ENCODE results near the gene RYR2.

RYR2 gene

GRCh38 chr1:237638555-237638954, 596.6 kb downstream of the RYR2 start:
- Histone ChIP-seq H3K9ac (ENCODE audit: low read length in 2 of 2) (no peak overlapping the region), H3K27ac (ENCODE audit: low read length) (no peak overlapping the region), H3K4me3 (ENCODE audit: low read length in 2 of 2) (no peak overlapping the region)

GRCh38 chr1:237640011-237640671, 598.2 kb downstream of the RYR2 start:
- Histone ChIP-seq H3K27me3 (ENCODE audit: control insufficient read depth in 1 of 2, insufficient read depth in 2 of 2, low read length in 2 of 2) (no peaks in the 10 kb centered on the region), H3K9ac (ENCODE audit: low read length in 2 of 2) (no peak overlapping the region), H3K27ac (ENCODE audit: low read length) (no peak overlapping the region), H3K36me3 (ENCODE audit: control insufficient read depth in 2 of 2, insufficient read depth in 2 of 2, low read length in 2 of 2) (peaks cover 6 to 7% of the 10 kb centered on the region in 2 donors), H3K9me3 (ENCODE audit: control insufficient read depth in 2 of 2, low read length in 2 of 2) (no peaks in the 10 kb centered on the region), H3K4me3 (ENCODE audit: low read length in 2 of 2) (no peak overlapping the region), H3K4me1 (ENCODE audit: control insufficient read depth, insufficient read depth, low read length) (no peaks in the 10 kb centered on the region)

More at GRCh38 chr1:237638555-237638954, 596.6 kb downstream of the RYR2 start:
- Histone ChIP-seq H3K27me3 (ENCODE audit: control insufficient read depth in 1 of 2, insufficient read depth in 2 of 2, low read length in 2 of 2) (no peaks in the 10 kb centered on the region), H3K4me1 (ENCODE audit: control insufficient read depth, insufficient read depth, low read length) (no peaks in the 10 kb centered on the region), H3K36me3 (ENCODE audit: control insufficient read depth in 2 of 2, insufficient read depth in 2 of 2, low read length in 2 of 2) (peaks cover 6 to 8% of the 10 kb centered on the region in 2 donors), H3K9me3 (ENCODE audit: control insufficient read depth in 2 of 2, low read length in 2 of 2) (no peaks in the 10 kb centered on the region)

- Histone ChIP-seq H3K27me3 (ENCODE audit: control insufficient read depth in 1 of 2, insufficient read depth in 2 of 2, low read length in 2 of 2) (no peaks in the 10 kb centered on the region), H3K9me3 (ENCODE audit: control insufficient read depth in 2 of 2, low read length in 2 of 2) (no peaks in the 10 kb centered on the region), H3K4me1 (ENCODE audit: control insufficient read depth, insufficient read depth, low read length) (no peaks in the 10 kb centered on the region), H3K27ac (ENCODE audit: low read length) (no peak overlapping the region), H3K36me3 (ENCODE audit: control insufficient read depth in 2 of 2, insufficient read depth in 2 of 2, low read length in 2 of 2) (peaks cover 6 to 7% of the 10 kb centered on the region in 2 donors), H3K9ac (ENCODE audit: low read length in 2 of 2) (no peak overlapping the region), H3K4me3 (ENCODE audit: low read length in 2 of 2) (no peak overlapping the region)
These were observed 599.0 kb downstream of the RYR2 start for GRCh38 chr1:237640966-237641365.

GRCh38 chr1:237650809-237651208, 608.8 kb downstream of the RYR2 start:
- no peak overlapping the region for H3K9ac ChIP-seq (ENCODE audit: low read length in 2 of 2)
- no peaks in the 10 kb centered on the region for H3K27me3 ChIP-seq (ENCODE audit: control insufficient read depth in 1 of 2, insufficient read depth in 2 of 2, low read length in 2 of 2)
- no peak overlapping the region for H3K27ac ChIP-seq (ENCODE audit: low read length)
- H3K4me1 ChIP-seq (ENCODE audit: control insufficient read depth, insufficient read depth, low read length), result no peaks in the 10 kb centered on the region
- H3K9me3 ChIP-seq (ENCODE audit: control insufficient read depth in 2 of 2, low read length in 2 of 2), result no peaks in the 10 kb centered on the region
- H3K36me3 ChIP-seq (ENCODE audit: control insufficient read depth in 2 of 2, insufficient read depth in 2 of 2, low read length in 2 of 2), result peaks cover 0 to 2% of the 10 kb centered on the region in 2 donors
- H3K4me3 ChIP-seq (ENCODE audit: low read length in 2 of 2), result no peak overlapping the region

GRCh38 chr1:237655778-237656177, 613.8 kb downstream of the RYR2 start:
- Histone ChIP-seq H3K4me1 (ENCODE audit: control insufficient read depth, insufficient read depth, low read length) (no peaks in the 10 kb centered on the region), H3K27me3 (ENCODE audit: control insufficient read depth in 1 of 2, insufficient read depth in 2 of 2, low read length in 2 of 2) (no peaks in the 10 kb centered on the region), H3K9ac (ENCODE audit: low read length in 2 of 2) (no peak overlapping the region), H3K36me3 (ENCODE audit: control insufficient read depth in 2 of 2, insufficient read depth in 2 of 2, low read length in 2 of 2) (no peaks in the 10 kb centered on the region), H3K4me3 (ENCODE audit: low read length in 2 of 2) (no peak overlapping the region), H3K27ac (ENCODE audit: low read length) (no peak overlapping the region), H3K9me3 (ENCODE audit: control insufficient read depth in 2 of 2, low read length in 2 of 2) (no peaks in the 10 kb centered on the region)

- Histone ChIP-seq H3K36me3 (ENCODE audit: control insufficient read depth in 2 of 2, insufficient read depth in 2 of 2, low read length in 2 of 2) (peaks cover 0 to 2% of the 10 kb centered on the region in 2 donors), H3K27me3 (ENCODE audit: control insufficient read depth in 1 of 2, insufficient read depth in 2 of 2, low read length in 2 of 2) (no peaks in the 10 kb centered on the region), H3K9ac (ENCODE audit: low read length in 2 of 2) (no peak overlapping the region), H3K27ac (ENCODE audit: low read length) (no peak overlapping the region), H3K9me3 (ENCODE audit: control insufficient read depth in 2 of 2, low read length in 2 of 2) (no peaks in the 10 kb centered on the region), H3K4me3 (ENCODE audit: low read length in 2 of 2) (no peak overlapping the region), H3K4me1 (ENCODE audit: control insufficient read depth, insufficient read depth, low read length) (no peaks in the 10 kb centered on the region)
These were observed 622.4 kb downstream of the RYR2 start for GRCh38 chr1:237664348-237664747.

GRCh38 chr1:237670302-237670701, 628.3 kb downstream of the RYR2 start:
- no peaks in the 10 kb centered on the region for H3K9me3 ChIP-seq (ENCODE audit: control insufficient read depth in 2 of 2, low read length in 2 of 2)
- H3K27me3 ChIP-seq (ENCODE audit: control insufficient read depth in 1 of 2, insufficient read depth in 2 of 2, low read length in 2 of 2), result no peaks in the 10 kb centered on the region
- no peak overlapping the region for H3K4me3 ChIP-seq (ENCODE audit: low read length in 2 of 2)
- no peak overlapping the region for H3K9ac ChIP-seq (ENCODE audit: low read length in 2 of 2)
- no peaks in the 10 kb centered on the region for H3K4me1 ChIP-seq (ENCODE audit: control insufficient read depth, insufficient read depth, low read length)
- H3K27ac ChIP-seq (ENCODE audit: low read length), result no peak overlapping the region
- H3K36me3 ChIP-seq (ENCODE audit: control insufficient read depth in 2 of 2, insufficient read depth in 2 of 2, low read length in 2 of 2), result no peaks in the 10 kb centered on the region

- Histone ChIP-seq H3K4me3 (ENCODE audit: low read length in 2 of 2) (no peak overlapping the region), H3K36me3 (ENCODE audit: control insufficient read depth in 2 of 2, insufficient read depth in 2 of 2, low read length in 2 of 2) (no peaks in the 10 kb centered on the region), H3K9ac (ENCODE audit: low read length in 2 of 2) (no peak overlapping the region), H3K27me3 (ENCODE audit: control insufficient read depth in 1 of 2, insufficient read depth in 2 of 2, low read length in 2 of 2) (no peaks in the 10 kb centered on the region), H3K27ac (ENCODE audit: low read length) (no peak overlapping the region), H3K4me1 (ENCODE audit: control insufficient read depth, insufficient read depth, low read length) (no peaks in the 10 kb centered on the region), H3K9me3 (ENCODE audit: control insufficient read depth in 2 of 2, low read length in 2 of 2) (no peaks in the 10 kb centered on the region)
These were observed 629.3 kb downstream of the RYR2 start for GRCh38 chr1:237671262-237671661.

- Histone ChIP-seq H3K27ac (ENCODE audit: low read length) (no peak overlapping the region), H3K36me3 (ENCODE audit: control insufficient read depth in 2 of 2, insufficient read depth in 2 of 2, low read length in 2 of 2) (no peaks in the 10 kb centered on the region), H3K9ac (ENCODE audit: low read length in 2 of 2) (no peak overlapping the region), H3K4me1 (ENCODE audit: control insufficient read depth, insufficient read depth, low read length) (no peaks in the 10 kb centered on the region), H3K27me3 (ENCODE audit: control insufficient read depth in 1 of 2, insufficient read depth in 2 of 2, low read length in 2 of 2) (no peaks in the 10 kb centered on the region), H3K9me3 (ENCODE audit: control insufficient read depth in 2 of 2, low read length in 2 of 2) (no peaks in the 10 kb centered on the region), H3K4me3 (ENCODE audit: low read length in 2 of 2) (no peak overlapping the region)
These were observed 630.0 kb downstream of the RYR2 start for GRCh38 chr1:237671935-237672334.

- H3K4me1 ChIP-seq (ENCODE audit: control insufficient read depth, insufficient read depth, low read length), result no peaks in the 10 kb centered on the region
- H3K4me3 ChIP-seq (ENCODE audit: low read length in 2 of 2), result no peak overlapping the region
- no peak overlapping the region for H3K9ac ChIP-seq (ENCODE audit: low read length in 2 of 2)
- no peak overlapping the region for H3K27ac ChIP-seq (ENCODE audit: low read length)
- H3K27me3 ChIP-seq (ENCODE audit: control insufficient read depth in 1 of 2, insufficient read depth in 2 of 2, low read length in 2 of 2), result no peaks in the 10 kb centered on the region
- H3K36me3 ChIP-seq (ENCODE audit: control insufficient read depth in 2 of 2, insufficient read depth in 2 of 2, low read length in 2 of 2), result no peaks in the 10 kb centered on the region
- H3K9me3 ChIP-seq (ENCODE audit: control insufficient read depth in 2 of 2, low read length in 2 of 2), result no peaks in the 10 kb centered on the region
These were observed 630.8 kb downstream of the RYR2 start for GRCh38 chr1:237672748-237673147.

GRCh38 chr1:237673631-237674030, 631.6 kb downstream of the RYR2 start:
- Histone ChIP-seq H3K4me3 (ENCODE audit: low read length in 2 of 2) (no peak overlapping the region), H3K9me3 (ENCODE audit: control insufficient read depth in 2 of 2, low read length in 2 of 2) (no peaks in the 10 kb centered on the region), H3K36me3 (ENCODE audit: control insufficient read depth in 2 of 2, insufficient read depth in 2 of 2, low read length in 2 of 2) (no peaks in the 10 kb centered on the region), H3K27me3 (ENCODE audit: control insufficient read depth in 1 of 2, insufficient read depth in 2 of 2, low read length in 2 of 2) (no peaks in the 10 kb centered on the region), H3K9ac (ENCODE audit: low read length in 2 of 2) (no peak overlapping the region), H3K27ac (ENCODE audit: low read length) (no peak overlapping the region), H3K4me1 (ENCODE audit: control insufficient read depth, insufficient read depth, low read length) (no peaks in the 10 kb centered on the region)
